HG03571 (cell line): ENCODE measurements around the gene CFL1.
A peak's percentile ranks its signal among the peaks of the same experiment; 100 is the strongest.
"Not testable (repeated sequence)": the region's sequence is repeated elsewhere in the genome, so short reads cannot be mapped to it uniquely, and the experiment has no call there.

Experiments used
- ATAC-seq: cut with Tn5 transposase; IDR thresholded peaks from one replicate; pipeline ENCODE4 v1.9.1; 2021; ENCODE audit not compliant: unreplicated experiment

The CFL1 gene

DNA sequence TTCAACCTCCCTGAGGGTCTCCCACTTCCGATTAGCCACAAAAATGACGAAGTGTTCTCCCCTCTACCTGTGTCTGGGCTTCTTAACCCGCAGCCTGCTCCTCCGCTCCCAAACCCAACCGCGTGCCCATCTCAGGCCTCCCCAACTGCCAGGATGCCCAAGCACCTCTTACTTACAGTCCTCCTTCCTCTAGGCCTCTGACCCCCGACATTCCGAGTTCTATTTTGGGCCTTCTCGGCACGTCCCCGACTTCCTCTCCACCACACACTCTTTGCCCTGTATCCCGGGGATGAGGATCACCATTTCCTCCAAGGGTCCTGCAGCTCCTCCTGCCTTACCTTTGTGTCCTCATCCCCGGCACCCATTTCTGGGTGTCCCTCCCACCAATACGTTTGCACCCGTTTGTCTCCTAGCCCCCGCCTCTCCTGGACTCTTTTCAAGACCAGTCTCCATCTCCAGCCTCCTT is 1.9 kb upstream of the CFL1 start:
- no peak for ATAC-seq

DNA sequence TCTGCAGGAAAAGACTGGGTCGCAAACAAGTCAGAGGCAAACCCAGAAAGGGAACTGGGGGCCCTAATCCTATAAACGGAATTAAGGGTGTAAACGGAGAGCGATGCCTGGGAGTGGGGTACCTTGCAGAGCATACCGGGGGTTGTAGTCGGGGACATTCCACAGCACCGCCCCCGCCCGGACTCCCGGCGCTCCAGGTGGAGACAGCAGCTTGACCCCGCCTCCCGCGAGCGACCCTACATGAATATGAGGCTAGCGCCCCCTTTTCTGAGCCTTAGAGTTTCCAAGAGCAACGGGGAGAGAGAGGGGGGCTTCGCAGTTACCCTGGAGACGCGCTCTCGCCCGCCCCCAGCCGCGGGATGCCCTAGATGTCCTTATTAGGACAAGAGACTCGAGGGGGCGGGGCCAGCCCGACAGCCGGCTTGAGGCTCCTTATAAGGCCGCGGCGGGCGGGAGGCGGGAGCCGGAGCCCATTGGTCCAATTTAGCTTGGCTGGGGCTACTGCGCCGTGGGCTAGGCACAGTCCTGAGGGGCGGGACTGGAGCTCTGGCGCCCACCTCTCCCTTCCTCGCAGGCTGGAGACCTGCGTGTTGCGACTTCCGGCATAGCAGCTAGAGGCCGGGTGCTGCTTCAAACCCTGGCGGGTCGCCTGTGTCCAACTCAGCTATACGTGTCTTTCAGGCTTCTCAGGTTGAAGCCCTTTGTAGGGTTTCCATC is 1.3 kb upstream of the CFL1 start:
- ATAC-seq: peak; percentile 46

GRCh38 chr11:65858681-65859087 is 704 bp upstream of the CFL1 start:
- ATAC-seq: no peak

- ATAC-seq: no peak
These were observed 504 bp downstream of the CFL1 start for GRCh38 chr11:65857500-65857852.

- peak; percentile 31 for ATAC-seq
These were observed 1.1 kb downstream of the CFL1 start for GRCh38 chr11:65856689-65857499.

- no peak for ATAC-seq
These were observed 2.0 kb downstream of the CFL1 start for GRCh38 chr11:65855927-65856363.

GRCh38 chr11:65854852-65855837 is 2.8 kb downstream of the CFL1 start:
- no peak for ATAC-seq

- ATAC-seq: no peak
These were observed 3.8 kb downstream of the CFL1 start for GRCh38 chr11:65854161-65854592.

DNA sequence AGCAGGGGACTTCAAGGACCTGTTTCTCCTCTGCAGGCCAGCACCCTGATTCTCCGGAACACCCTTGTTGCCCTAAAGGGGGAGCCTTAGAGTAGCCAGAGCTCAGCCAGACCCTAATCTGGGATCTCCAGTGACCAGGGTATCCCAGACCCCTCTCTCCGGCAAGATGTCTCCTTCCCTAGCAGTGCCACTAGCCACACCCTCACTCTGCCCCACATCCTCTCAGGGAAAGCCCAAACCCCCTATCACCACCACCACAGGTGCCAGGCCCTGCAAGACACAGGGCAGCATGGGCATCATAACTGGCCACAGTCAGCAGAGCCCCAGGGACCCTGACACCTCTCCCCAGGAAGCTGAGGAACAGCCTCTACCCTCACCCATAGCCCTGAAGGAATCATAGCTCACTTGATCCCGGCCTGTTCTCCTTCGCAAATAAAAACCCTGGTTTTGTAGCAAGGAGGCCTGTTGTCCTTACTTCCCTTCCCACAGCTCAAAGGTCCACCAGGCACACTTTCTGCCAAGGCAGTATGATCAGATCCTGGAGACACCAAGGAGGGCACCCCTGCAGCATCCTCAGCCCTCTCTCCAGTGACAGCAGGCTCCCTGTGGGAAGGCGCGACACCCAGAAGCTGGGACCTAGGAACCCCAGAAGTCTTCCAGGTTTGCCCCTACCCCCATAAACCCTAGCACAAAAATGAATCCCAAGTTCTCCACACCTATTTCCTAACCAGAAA is 4.6 kb downstream of the CFL1 start:
- no peak for ATAC-seq

DNA sequence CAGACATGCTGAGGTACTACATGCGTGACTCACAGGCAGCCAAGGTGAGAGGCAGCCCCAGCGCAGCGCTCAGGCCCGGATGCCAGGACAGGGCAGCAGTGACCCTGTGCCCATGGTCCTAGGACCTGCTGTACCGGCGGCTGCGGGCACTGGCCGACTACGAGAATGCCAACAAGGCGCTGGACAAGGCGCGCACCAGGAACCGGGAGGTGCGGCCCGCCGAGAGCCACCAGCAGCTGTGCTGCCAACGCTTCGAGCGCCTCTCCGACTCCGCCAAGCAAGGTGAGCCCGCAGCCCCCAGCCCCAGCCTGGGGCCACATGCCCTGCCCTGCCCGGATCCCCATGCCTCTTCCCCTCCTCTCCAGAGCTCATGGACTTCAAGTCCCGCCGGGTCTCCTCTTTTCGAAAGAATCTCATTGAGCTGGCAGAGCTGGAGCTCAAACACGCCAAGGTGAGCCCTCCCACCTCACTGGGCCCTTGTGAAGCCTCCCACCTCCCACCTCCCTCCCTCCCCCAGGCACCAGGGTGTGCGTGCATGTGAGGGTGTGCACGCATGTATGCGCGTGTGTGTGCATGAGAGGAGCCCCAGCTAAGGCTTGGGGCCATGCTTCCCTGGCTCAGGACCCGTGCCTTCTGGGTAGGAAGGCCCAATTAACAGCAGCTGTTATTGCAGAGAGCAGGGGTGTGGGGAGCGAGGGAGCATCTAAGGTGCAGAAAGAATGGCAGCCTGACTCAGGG is 5.3 kb downstream of the CFL1 start:
- ATAC-seq: no peak

- ATAC-seq: no peak
These were observed 6.0 kb downstream of the CFL1 start for GRCh38 chr11:65851811-65852507.

GRCh38 chr11:65851083-65851579 is 6.8 kb downstream of the CFL1 start:
- no peak for ATAC-seq

GRCh38 chr11:65850217-65851082 is 7.5 kb downstream of the CFL1 start:
- ATAC-seq: no peak

DNA sequence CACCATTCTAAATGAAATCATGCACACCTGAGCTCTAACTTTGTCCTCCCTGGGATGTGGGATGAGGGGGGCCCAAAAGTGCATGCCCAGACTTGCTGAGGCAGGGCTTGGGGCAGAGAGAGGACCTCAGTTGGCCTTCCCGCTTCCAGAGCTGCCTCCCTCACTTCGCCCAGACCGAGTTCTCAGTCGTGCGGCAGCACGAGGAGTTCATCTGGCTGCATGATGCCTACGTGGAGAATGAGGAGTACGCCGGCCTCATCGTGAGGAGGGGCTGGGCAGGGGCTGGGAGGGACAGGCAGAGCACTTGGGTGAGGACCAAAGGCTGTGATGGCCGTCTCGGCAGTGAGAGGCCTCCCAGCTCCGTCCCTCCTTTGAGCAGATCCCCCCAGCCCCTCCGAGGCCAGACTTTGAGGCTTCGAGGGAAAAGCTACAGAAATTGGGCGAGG is 8.2 kb downstream of the CFL1 start:
- no peak for ATAC-seq

DNA sequence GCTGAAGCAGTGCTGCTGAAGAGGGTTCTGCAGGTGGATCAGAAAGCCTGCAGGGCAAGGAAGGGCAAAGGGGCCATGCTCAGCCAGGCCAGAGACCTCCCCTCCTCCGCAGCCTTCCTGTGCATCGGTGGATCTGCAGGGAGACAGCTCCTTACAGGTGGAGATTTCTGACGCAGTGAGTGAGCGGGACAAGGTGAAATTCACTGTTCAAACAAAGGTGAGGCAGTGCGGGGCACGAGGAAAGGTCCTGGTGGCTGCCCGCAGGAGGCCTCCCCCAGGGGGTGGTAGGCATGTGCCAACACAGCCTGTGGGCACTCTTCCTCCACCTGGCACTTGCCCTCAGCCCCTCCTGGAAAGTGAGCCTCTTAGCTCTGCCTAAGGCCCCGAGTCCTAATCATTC is 8.6 kb downstream of the CFL1 start:
- no peak for ATAC-seq

- ATAC-seq: not testable (repeated sequence)
These were observed 9.3 kb downstream of the CFL1 start for GRCh38 chr11:65848693-65849092.

DNA sequence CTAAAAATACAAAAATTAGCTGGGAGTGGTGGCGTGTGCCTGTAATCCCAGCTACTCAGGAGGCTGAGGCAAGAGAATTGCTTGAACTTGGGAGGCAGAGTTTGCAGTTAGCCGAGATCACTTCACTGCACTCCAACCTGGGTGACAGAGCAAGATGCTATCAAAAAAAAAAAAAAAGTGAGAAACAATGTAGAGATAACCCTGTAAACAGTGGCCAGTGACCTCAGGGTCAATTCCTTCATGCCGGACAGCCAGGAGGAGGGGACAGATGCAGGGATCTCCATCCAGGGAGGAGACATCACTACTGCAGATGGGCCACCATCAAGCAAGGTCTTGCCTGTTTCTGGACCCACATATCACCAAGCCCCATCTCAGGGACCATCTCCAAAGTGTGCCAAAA is 10.2 kb downstream of the CFL1 start:
- ATAC-seq: no peak
